K562 (cell line): ENCODE results near the gene UBE2A. TPM values are rescaled to one million over a fixed set of nuclear protein-coding genes. Genes with fewer than 3 reads are reported as not detected.

Source experiments
- CHD4 ChIP-seq: fragments of 200-600 bp; sonication (generic); IDR thresholded peaks from 3 replicates; pipeline ENCODE4 v1.6.1; 2012; ENCODE audit warnings: low read depth, mild to moderate bottlenecking, mixed read lengths, low read length, inconsistent platforms; ENCODE audit not compliant: insufficient read depth, insufficient replicate concordance, poor library complexity, severe bottlenecking
- JUND ChIP-seq, 2 experiments: IDR thresholded peaks; 2 replicates in 1 of 2; 3 replicates in 1 of 2; pipeline ENCODE4 v1.6.1; 2011; ENCODE audit warnings: borderline replicate concordance in 2 of 2, low read depth in 2 of 2, low read length in 2 of 2, improper control_type of control experiment in 1 of 2, missing biosample characterization in 1 of 2, missing genetic modification characterization in 1 of 2, missing genetic modification reagents in 1 of 2
- MGA ChIP-seq: fragments of 450-650 bp; IDR thresholded peaks from 2 replicates; pipeline ENCODE4 v1.6.1; 2016; ENCODE audit warnings: mild to moderate bottlenecking, moderate library complexity
- MYNN ChIP-seq, 2 experiments: sonication (generic); formaldehyde crosslinking in 1 of 2; IDR thresholded peaks; 2 replicates each; pipeline versions ENCODE4 v1.5.0 to v1.6.1; 2016 to 2020; ENCODE audit warnings: antibody characterized with exemption in 1 of 2, missing genetic modification reagents in 1 of 2
- polyA plus RNA-seq, 8 experiments: library from polyadenylated mRNA; depleted of rRNA in 4 of 8; stranded (reverse) in 5 of 8; unstranded in 3 of 8; fragments of >200 nt; fragmentation: Nextera tagmentation in 2 of 8; fragmentation: Illumina TruSeq in 1 of 8; extraction: Ambion mirVana in 2 of 8; extraction: Trizol in 1 of 8; gene quantifications; 2 replicates each; pipeline versions ENCODE4 v1.2.1 to v1.2.3, GENCODE V29; 2011 to 2014; ENCODE audit warnings: inconsistent platforms in 1 of 8, missing spikeins in 1 of 8
- total RNA-seq, 7 experiments: library from RNA; depleted of rRNA in 6 of 7; stranded (reverse); fragments of >200 nt in 6 of 7; fragmentation: Illumina TruSeq in 2 of 7; extraction: Trizol in 2 of 7; gene quantifications; 2 replicates each; pipeline versions ENCODE4 v1.2.1 to v1.2.3, GENCODE V29; 2011 to 2021; ENCODE audit warnings: low replicate concordance in 1 of 7

Gene UBE2A
- total and polyA plus RNA-seq, 9 of the 15 experiments (the other 6 are each of a cell fraction or from before 2014, with no cell fraction given): 21.6 to 87.6 (median 47.8) TPM

DNA sequence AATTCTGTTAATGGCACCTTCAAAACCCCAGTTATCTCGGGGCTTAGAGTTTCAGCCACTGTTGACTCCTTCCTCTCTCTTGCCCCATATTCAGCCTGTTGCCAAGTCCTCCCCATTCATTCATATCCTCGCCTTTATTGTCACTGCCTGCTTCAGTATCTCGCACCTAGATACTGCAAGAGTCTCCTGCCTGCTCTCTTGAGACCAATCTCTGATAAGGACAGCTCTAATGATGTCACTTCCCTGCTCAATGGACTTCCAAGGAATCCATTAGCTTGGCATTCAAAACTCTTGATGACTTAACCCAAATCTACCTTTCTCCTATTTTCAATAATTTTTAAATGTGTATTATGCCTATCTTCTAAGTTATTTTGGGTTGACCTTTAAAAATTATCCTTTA, 1.1 kb upstream of the UBE2A start (continued):
- TF ChIP-seq MGA (0 out of 2 replicates have a peak, but pooled peaks have one; percentile 16), MYNN (IDR thresholded peaks at IDR 0.05) (no peak), MYNN (CRISPR knock-in tag; IDR thresholded peaks at IDR 0.05) (no peak), CHD4 (no peak), JUND (IDR thresholded peaks at IDR 0.05; ENCODE audit: borderline replicate concordance, low read depth, low read length) (peak; percentile 43; the same call in 1 of the 2 replicates), JUND (tag; IDR thresholded peaks at IDR 0.05; ENCODE audit: borderline replicate concordance, low read depth, low read length) (peak; percentile 18; the same call in 1 of the 3 replicates)
